IPS-20b (cell line): ENCODE measurements around the gene AKR1A1.

Source experiments
- H3K27ac ChIP-seq: one replicate; pipeline ENCODE4 v1.5.1; 2013; ENCODE audit warnings: low read length
- H3K27me3 ChIP-seq: 2 replicates; pipeline ENCODE4 v1.6.1; 2013; ENCODE audit warnings: mild to moderate bottlenecking, low read length, inconsistent platforms; ENCODE audit not compliant: insufficient read depth
- H3K36me3 ChIP-seq: 2 replicates; pipeline ENCODE4 v1.6.1; 2013; ENCODE audit warnings: low read depth, mild to moderate bottlenecking, inconsistent platforms, low read length, moderate library complexity; ENCODE audit not compliant: insufficient read depth
- H3K4me1 ChIP-seq: 2 replicates; pipeline ENCODE4 v1.6.1; 2013; ENCODE audit warnings: mild to moderate bottlenecking, control low read depth, inconsistent platforms, low read length, moderate library complexity; ENCODE audit not compliant: insufficient read depth
- H3K4me3 ChIP-seq: 2 replicates; pipeline ENCODE4 v1.5.1; 2013; ENCODE audit warnings: mild to moderate bottlenecking, low read length, inconsistent platforms
- H3K9ac ChIP-seq: 2 replicates; pipeline ENCODE4 v1.6.1; 2013; ENCODE audit warnings: low read depth, mild to moderate bottlenecking, inconsistent platforms, low read length, moderate library complexity
- H3K9me3 ChIP-seq: 2 replicates; pipeline ENCODE4 v1.6.1; 2013; ENCODE audit warnings: mild to moderate bottlenecking, low read depth, low read length, inconsistent platforms; ENCODE audit not compliant: insufficient read depth

Gene AKR1A1

DNA sequence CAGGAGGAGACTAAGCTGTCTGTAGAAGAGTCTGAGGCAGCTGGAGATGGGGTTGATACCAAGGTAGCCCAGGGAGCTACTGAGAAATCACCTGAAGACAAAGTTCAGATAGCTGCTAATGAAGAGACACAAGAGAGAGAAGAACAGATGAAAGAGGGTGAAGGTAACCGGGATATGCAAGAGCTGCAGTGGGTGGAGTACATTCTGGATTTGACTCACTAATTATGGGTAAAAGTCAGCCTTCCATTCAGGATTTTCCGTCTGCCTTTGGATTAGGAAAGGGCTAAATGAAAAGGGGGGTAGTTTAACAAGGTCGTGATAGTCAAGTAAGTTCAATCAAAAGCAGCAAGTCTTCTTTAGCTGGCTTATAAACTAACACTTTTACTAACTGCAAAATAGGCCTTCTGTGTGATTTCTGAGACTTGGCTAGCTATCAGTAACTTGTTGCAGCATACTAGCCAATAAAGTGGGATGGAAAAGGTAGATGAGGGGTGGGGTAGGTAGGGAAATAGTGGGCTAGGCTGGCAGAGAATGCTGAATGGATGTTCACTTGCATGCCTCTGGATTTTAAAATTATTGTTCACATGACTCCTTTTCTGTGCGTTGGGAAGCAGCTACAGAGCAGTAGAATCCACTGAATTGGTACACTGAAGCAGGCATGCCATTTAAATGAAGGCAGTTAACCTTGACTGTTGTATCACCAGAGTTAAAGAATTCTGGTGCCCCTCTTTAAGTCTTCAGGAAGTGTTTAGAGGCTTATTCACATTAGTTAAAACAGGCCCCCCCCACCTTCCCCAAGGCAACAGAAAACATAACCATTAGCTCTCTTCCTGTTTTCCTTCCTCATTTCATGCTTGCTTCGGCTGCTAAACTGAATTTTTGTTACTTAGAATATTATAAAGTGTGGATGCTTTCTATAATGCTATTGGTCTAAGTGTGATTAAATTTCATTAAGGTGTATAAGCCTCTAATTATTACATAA is 57.8 kb downstream of the AKR1A1 start:
- H3K36me3 ChIP-seq = peaks cover 96% of the 10 kb centered on the region
- no peak overlapping the region for H3K4me3 ChIP-seq
- H3K9me3 ChIP-seq = no peaks in the 10 kb centered on the region
- no peak overlapping the region for H3K9ac ChIP-seq
- H3K4me1 ChIP-seq = no peaks in the 10 kb centered on the region
- H3K27ac ChIP-seq = no peak overlapping the region
- no peaks in the 10 kb centered on the region for H3K27me3 ChIP-seq

DNA sequence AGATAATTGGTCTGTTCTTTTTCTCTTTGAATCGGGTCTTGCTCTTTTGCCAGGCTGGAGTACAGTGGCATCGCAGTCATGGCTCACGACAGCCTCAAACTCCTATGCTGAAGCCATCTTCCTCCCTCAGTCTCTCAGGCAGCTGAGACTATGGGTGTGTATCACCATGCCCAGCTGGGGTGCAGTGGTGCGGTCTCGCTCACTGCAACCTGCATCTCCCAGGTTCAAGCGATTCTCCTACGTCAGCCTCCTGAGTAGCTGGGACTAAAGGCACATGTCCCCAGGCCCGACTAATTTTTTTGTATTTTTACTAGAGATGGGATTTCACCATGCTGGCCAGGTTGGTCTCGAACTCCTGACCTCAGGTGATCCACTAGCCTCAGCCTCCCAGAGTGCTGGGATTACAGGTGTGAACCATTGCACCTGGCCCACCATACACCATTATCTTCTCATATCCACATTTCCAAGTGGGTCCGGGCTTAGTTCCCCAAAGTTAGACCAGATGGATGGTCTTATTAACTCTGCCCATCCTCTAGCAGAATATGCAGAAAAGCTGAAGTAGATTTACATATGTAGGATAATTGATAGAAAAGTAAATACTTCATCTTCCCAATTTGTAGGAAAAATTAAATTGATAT is 60.1 kb downstream of the AKR1A1 start:
- H3K4me3 ChIP-seq = no peak overlapping the region
- H3K4me1 ChIP-seq = no peaks in the 10 kb centered on the region
- no peaks in the 10 kb centered on the region for H3K27me3 ChIP-seq
- no peak overlapping the region for H3K27ac ChIP-seq
- no peaks in the 10 kb centered on the region for H3K9me3 ChIP-seq
- H3K9ac ChIP-seq = no peak overlapping the region
- peaks cover 96% of the 10 kb centered on the region for H3K36me3 ChIP-seq

DNA sequence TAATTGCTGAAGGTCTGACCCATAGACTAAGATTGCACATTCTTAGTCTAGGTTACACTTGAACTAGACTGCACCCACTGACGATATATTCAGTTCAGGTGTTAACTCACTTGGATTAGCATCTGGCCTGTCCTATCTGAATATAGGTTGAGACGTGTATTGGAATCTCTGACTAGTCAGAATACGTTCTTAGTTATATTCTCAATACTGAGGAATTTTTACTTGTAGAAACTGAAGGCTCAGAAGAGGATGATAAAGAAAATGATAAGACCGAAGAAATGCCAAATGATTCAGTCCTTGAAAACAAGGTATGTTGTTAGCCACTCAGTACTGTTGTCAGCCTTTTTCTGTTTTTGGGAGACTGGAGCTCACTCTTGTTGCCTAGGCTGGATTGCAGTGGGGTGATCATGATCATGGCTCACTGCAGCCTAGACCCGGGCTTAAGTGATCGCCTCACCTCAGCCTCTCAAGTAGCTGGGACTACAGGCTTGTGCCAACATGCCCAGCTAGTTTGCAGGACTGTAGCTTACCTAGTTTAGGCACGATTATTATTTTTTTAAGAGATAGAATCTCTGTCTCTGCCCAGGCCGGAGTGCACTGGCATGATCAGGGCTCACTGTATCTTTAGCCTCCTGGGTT is 62.4 kb downstream of the AKR1A1 start:
- Histone ChIP-seq H3K4me3 (no peak overlapping the region), H3K27me3 (no peaks in the 10 kb centered on the region), H3K36me3 (peaks cover 96% of the 10 kb centered on the region), H3K4me1 (no peaks in the 10 kb centered on the region), H3K9ac (no peak overlapping the region), H3K9me3 (no peaks in the 10 kb centered on the region), H3K27ac (no peak overlapping the region)

DNA sequence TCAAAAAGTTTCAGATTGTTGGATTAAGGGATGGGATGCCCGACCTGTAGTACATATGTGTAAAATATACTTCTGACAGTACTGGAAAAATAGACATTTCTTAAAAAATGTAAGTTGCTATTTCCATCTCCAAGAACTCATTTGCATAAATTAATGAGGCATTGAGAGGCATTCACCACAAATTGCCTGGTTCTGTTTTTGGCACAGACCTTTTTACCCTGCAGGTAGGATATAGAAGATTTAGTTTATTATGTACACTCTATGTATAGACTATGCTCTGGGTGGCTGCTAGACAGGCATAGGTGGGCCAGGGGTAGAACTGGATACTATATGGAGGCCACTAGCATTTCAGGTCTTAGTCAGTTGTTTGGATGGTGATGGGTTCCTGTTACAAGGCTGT is 65.3 kb downstream of the AKR1A1 start:
- Histone ChIP-seq H3K9ac (no peak overlapping the region), H3K9me3 (no peaks in the 10 kb centered on the region), H3K36me3 (peaks cover 92% of the 10 kb centered on the region), H3K27me3 (no peaks in the 10 kb centered on the region), H3K4me1 (no peaks in the 10 kb centered on the region), H3K4me3 (no peak overlapping the region), H3K27ac (no peak overlapping the region)

DNA sequence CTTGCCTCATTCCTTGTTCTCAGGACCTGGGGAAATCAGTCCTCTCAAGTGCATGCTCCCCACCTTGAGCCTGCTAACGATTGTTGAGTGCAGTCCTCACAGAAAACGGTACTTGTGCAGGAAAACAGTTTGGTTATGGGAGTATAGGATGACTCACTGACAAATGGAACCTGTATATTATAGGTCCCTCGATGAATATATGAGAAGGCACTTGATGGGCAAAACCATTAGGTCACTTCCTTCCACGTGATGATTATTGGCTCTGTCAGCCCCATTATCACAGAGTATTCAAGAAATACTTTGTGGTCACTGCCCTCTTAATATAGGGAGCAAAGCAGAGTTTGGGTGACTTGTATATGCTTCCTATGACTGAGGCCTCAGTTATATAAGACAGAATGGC is 67.0 kb downstream of the AKR1A1 start:
- H3K36me3 ChIP-seq = peaks cover 79% of the 10 kb centered on the region
- no peaks in the 10 kb centered on the region for H3K9me3 ChIP-seq
- no peak overlapping the region for H3K27ac ChIP-seq

DNA sequence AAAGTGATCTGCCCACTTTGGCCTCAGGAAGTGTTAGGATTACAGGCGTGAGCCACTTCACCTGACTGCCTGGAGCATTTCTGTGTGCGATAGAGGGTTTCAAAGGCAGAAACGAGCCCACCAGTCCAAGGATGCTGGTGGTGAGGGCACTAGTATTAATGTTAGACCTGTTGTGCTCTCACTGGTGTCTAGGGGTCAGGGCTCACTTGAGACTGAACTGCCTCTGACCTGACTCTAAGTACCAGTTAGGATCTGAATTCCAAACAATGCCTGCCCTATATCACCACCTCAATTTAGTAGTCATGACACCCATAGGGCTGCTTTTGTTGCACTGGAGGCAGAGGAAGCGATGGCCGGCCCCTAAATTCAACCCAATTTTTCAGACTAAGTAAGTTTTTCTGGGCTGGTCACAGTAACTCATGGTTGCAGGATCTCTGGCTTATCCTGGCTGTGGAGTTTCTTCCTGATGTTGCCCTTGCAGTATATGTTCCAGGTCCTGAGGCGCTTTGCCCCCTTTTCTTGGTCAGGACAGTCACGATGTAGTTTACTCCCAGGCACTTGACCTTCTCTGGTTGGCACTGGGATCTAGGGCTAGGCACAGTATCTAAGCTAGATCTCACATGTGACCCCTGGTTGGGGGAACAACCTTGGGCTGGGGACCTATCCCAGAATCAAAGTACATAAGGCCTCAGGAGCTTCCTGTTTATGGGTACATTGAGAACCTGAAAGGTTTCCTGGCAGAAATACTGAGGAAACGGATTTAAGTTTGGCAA is 68.7 kb downstream of the AKR1A1 start:
- no peaks in the 10 kb centered on the region for H3K27me3 ChIP-seq
- no peak overlapping the region for H3K27ac ChIP-seq
- H3K9ac ChIP-seq = no peak overlapping the region
- H3K4me3 ChIP-seq = no peak overlapping the region
- H3K9me3 ChIP-seq = no peaks in the 10 kb centered on the region
- peaks cover 63% of the 10 kb centered on the region for H3K36me3 ChIP-seq
- H3K4me1 ChIP-seq = no peaks in the 10 kb centered on the region

More for the DNA sequence above, 67.0 kb downstream of the AKR1A1 start:
- no peak overlapping the region for H3K4me3 ChIP-seq
- no peak overlapping the region for H3K9ac ChIP-seq
- no peaks in the 10 kb centered on the region for H3K4me1 ChIP-seq
- H3K27me3 ChIP-seq = no peaks in the 10 kb centered on the region
